GM15510 (cell line): Measurements from ENCODE around the gene RXRG.

Experiments
- POLR2A ChIP-seq: IDR thresholded peaks from 3 replicates; pipeline ENCODE4 v1.6.1; 2011; ENCODE audit warnings: borderline replicate concordance; ENCODE audit not compliant: insufficient read length; ENCODE audit errors: extremely low read depth

Gene RXRG

GRCh38 chr1:165444897-165445370 is at the start of gene RXRG:
Gene RXRG (minus strand): TSS chr1:165445126. CDS start chr1:165444893, 233 bp downstream.
- no peak for TF ChIP-seq POLR2A

DNA sequence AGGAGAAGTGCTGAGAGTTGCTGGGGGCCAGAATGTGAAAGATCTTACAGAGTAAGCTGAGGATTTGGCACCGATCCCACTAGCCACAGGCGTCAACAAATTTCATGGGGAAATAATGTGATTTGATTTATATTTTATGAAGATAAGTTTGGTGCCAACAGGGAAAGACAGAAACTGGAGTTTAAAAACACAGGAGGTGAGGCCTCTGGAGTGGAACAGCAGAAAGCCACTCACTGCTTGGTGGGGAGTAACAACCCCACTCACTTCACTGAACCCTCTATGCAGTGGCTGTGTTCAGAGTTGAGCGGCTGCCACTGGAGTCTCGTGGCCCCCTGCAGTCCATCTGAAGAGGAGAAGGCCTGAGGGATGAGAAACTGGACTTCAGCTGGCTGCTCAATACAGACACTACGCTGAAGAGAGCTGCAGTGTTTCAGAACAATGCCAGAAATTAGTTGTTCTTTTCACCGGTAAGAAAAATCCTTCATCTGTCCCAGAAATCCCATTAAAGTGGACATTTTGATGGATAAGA is 48.0 kb upstream of the RXRG start:
- TF ChIP-seq POLR2A = no peak

GRCh38 chr1:165490175-165490574 is 45.2 kb upstream of the RXRG start:
- TF ChIP-seq POLR2A = no peak

GRCh38 chr1:165487921-165488320 is 43.0 kb upstream of the RXRG start:
- no peak for TF ChIP-seq POLR2A

DNA sequence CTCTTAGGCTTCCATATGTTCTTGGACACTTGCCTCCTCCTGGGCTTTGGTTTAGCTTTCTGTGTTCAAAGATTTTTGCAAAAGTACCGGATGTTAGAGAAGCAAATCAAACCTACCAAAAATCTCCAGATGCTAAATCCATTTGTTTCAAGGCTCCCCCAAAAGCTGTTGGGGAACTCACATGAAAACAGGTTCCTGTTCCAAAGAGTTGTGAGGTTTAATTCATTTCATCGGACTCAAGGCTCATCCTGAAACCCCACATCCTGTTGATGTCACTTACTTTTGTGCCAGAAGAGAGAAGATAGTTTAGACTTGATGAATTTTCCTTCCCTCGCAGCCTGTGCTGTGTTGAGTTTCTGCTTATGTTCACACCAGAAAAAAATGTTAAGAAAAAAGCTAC is 41.7 kb upstream of the RXRG start:
- no peak for TF ChIP-seq POLR2A

DNA sequence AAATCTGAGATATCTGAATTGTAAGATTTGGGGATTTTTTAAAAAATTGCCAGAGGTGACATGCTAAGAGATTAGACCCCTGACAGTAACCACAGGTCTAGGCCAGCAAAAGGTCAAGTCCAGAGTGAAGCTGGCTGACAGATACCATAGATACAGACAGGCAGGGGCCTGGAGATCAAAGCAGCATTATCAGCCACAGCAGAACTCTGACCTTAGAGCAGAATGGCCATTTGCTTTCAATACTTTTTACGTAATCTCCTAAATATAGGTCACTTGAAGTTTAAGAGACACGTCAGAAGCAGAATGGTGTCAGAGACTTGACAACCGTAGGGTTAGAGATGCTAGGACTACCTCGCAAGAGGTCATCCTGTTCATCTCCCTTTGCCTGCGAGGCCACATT is 40.8 kb upstream of the RXRG start:
- TF ChIP-seq POLR2A = no peak

DNA sequence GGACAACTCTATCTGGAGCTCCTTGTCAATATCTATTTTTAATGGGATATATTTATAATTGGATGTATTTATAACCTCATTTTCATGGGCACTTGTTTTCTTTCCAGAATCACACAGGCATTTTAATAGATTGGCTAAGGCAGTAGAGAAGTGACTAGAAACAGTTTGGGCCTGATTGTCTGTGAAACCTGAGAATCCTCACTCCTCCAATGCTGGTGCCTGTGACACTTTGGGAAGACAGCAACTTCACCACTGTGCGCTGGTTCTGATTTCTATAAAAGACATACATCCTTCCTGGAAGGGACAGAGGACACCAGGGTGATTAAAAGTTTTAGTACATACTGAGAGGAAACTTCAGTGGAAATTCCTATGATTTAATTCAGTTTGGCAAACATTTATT is 39.6 kb upstream of the RXRG start:
- no peak for TF ChIP-seq POLR2A

DNA sequence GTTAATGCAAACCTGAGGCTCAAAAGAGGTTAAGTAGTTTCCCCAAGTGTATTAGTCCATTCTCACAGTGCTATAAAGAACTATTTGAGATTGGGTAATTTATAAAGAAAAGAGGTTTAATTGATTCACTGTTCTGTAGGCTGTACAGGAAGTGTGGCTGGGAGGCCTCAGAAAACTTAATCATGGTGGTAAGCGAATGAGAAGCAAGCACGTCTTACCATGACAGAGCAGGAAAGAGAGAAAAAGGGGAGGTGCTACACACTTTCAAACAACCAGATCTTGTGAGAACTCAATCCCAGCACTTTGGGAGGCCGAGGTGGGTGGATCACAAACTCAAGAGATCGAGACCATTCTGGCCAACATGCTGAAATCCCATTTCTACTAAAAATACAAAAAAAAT is 38.5 kb upstream of the RXRG start:
- no peak for TF ChIP-seq POLR2A

DNA sequence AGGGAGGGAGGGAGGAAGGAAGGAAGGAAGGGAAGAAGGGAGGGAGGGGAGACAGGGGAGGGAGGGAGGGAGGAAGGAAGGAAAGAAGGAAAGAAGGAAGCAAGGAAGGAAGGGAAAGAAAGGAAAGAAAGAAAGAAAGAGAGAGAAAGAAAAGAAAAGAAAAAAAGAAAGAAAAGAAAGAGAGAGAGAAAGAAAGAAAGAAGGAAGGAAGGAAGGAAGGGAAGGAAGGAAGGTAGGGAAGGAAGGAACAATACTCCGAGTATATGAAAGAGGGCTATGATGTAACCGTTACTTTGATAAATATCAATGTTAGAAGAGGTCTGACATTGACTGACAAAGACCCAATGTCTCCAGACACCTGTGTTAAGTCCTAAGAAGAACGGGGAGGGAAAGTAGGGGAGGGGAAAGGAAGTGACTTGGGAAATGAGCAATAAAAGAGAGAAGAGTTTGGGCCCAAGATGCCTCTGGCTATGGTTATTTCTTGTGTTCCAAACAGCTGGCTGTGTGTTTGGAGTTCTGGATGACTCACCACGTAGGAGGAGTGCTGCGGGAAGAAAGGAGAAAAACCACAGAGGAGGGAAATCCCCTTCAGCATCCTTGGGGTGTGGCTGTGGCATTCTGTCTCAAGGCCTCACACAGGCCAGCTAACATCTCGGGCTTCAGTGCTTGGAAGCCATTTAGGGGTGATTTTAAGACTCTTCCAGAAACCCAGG is 37.0 kb upstream of the RXRG start:
- TF ChIP-seq POLR2A = no peak

GRCh38 chr1:165476776-165477175 is 31.9 kb upstream of the RXRG start:
- no peak for TF ChIP-seq POLR2A

GRCh38 chr1:165474196-165474595 is 29.3 kb upstream of the RXRG start:
- TF ChIP-seq POLR2A = no peak

DNA sequence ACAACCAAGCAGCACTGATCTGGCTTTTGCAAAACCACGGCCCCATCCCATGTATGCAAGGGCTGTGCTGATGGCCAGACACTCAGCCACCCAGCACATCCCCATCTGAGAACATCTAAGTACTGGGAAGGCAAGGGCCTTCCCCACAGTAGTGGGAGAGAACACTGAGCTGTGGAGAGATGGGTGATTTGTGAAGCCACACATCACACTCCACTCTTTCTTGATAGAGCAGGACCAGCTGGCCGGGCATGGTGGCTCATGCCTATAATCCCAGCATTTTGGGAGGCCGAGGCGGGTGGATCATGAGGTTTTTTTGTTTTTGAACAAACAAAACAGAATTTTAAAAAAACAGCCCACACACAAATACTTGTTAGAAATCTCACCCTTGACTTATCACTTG is 28.2 kb upstream of the RXRG start:
- TF ChIP-seq POLR2A = no peak

DNA sequence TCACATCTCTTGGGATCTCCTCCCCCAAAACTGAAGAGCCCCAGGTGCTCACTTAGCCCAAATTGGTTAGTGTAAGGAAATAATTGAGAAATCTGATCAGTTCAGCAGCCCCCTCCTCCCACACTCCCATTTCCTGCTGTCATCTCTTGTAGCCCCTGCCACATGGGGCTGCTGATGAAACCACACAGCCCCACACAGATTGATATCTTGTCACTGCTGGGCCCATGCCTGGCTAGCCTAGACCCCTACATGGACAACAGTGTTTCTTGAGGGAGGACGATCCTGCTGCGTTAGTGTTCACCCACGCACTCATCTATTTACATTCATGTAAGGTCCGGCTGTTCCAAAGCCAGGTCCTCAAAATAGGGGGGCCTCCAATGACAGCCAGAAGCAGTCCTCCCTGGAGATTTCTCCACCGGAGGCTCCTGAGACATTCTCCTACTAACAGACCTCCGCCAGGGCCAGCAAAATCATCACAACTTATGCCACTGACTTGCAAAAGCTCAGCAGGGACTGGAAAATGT is 23.9 kb upstream of the RXRG start:
- TF ChIP-seq POLR2A = no peak

GRCh38 chr1:165468253-165468652 is 23.3 kb upstream of the RXRG start:
- TF ChIP-seq POLR2A = no peak

GRCh38 chr1:165467706-165468105 is 22.8 kb upstream of the RXRG start:
- TF ChIP-seq POLR2A = no peak

DNA sequence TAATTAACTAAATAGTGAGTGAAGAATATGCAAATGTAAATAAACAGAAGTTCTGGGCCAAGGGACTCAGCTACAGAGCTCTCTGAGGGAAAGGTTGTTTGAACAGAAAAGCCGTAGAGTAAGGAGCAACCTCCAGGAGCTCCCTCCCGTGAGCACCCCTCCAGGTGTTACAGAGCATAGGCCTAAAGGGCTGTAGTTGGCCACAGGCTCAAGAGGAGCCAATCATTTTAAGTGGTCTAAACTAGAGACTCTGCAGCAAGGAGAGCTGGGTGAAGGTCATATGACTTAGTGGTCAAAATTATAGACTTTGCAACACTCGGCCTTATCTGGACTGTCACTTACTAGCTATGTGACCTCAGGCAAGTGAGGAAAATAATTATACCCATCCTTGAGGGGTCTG is 19.1 kb upstream of the RXRG start:
- no peak for TF ChIP-seq POLR2A
